Urinary bladder (tissue), 4 donors: Measurements from ENCODE around the gene ATXN3. TPM values are rescaled to one million over a fixed set of nuclear protein-coding genes. Genes with fewer than 3 reads are reported as not detected.
A peak's percentile ranks its signal among the peaks of the same experiment; 100 is the strongest.
"Not testable (repeated sequence)": the region's sequence is repeated elsewhere in the genome, so short reads cannot be mapped to it uniquely, and the experiment has no call there.

Experiments used
- DNase-seq: peaks from one replicate; pipeline ENCODE4 v3.0.0-alpha.2; 2015; ENCODE audit errors: extremely low spot score
- H3K27ac ChIP-seq: one replicate; pipeline ENCODE4 v1.5.1; 2013; ENCODE audit warnings: low read depth, mild to moderate bottlenecking, moderate library complexity
- H3K36me3 ChIP-seq: one replicate; pipeline ENCODE4 v1.6.1; 2013; ENCODE audit warnings: mild to moderate bottlenecking, moderate library complexity; ENCODE audit not compliant: insufficient read depth
- H3K4me1 ChIP-seq: one replicate; pipeline ENCODE4 v1.6.1; 2013; ENCODE audit warnings: mild to moderate bottlenecking, moderate library complexity; ENCODE audit not compliant: insufficient read depth
- H3K4me3 ChIP-seq: one replicate; pipeline ENCODE4 v1.5.1; 2013; ENCODE audit warnings: low read depth, low read length
- WGBS: extraction: QIAGEN DNeasy Blood & Tissue Kit; methylation state at CpG from one replicate; pipeline ENCODE4 v1.1.7; 2013; 5-methylcytosine and 5-hydroxymethylcytosine counted together
- polyA plus RNA-seq: library from polyadenylated mRNA; stranded (reverse); fragments of 200-250 nt; gene quantifications from one replicate; pipeline ENCODE4 v1.2.3, GENCODE V29; 2013
- total RNA-seq: library from RNA; depleted of rRNA; stranded (reverse); fragments of >200 nt; gene quantifications from one replicate; pipeline ENCODE4 v1.2.3, GENCODE V29; 2014
- donor health status: healthy with polysubstance abuse.
- donor health status: healthy.

Gene ATXN3
- total and polyA plus RNA-seq, 2 donors, result 14.9 to 68.0 TPM

DNA sequence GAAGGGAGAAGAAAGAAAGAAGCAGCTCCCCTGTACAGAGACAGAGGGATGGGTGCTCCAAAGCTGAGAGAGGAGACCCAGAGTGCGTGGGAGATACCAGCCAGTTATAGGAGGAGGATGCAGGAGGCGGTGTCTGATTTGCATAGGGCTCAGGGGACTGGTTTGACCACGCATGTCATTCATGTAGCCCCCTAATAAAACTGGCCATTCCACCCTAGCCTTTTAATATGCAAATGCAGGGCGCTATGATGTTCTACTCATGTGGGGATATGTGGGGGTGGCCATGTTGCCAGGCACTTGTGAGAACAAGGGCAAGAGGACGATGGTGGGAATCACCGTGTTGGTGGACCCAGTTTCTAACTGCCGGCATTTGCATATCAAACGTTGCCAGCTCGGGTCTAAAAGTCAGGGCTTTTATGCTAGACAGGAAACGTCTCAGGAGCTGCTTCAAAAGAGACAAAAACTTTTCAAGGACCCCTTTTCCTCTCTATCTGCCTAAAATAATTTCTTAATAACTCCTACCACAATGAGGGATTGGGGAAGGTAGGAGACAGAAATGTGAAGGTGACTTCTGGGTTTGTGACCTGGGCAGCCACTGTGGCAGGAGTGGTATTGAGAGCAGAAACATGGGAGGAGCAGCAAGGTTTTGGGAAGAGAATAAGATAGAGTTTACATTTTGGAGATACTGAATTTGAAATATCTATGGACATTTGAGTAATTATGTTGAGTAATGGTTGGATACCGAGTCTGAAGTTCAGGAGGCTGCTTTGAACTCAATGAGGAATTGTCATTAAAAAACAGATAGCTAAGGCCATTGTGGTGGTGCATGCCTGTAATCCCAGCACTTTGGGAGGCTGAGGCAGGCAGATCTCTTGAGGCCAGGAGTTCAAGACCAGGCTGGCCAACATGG is 2.2 kb upstream of the ATXN3 start:
- Histone ChIP-seq H3K36me3 (no peaks in the 10 kb centered on the region), H3K27ac (no peak overlapping the region), H3K4me3 (no peak overlapping the region), H3K4me1 (no peaks in the 10 kb centered on the region)
- no peak for DNase-seq
- WGBS, result 17% methylated on average over 11 of the region's 11 CpGs

DNA sequence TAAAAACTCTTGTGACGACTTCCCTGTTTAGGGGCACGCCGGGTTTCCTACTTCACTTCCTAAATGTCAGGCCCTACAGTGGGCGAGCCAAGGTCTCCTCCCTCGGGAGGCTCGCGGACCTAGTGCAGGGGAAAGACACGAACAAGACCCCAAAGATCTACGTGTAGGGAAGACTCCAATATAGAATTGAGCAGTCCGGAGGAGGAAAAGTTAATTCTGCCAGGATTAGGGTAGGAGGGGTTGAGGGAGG is 564 bp downstream of the ATXN3 start:
- under 1% methylated on average over 10 of the region's 10 CpGs for WGBS
- peak overlapping the region; percentile 77 for H3K4me3 ChIP-seq
- peaks cover 2% of the 10 kb centered on the region for H3K4me1 ChIP-seq
- H3K27ac ChIP-seq, result peak overlapping the region; percentile 95
- peak; percentile 51 for DNase-seq
- H3K36me3 ChIP-seq, result no peaks in the 10 kb centered on the region

DNA sequence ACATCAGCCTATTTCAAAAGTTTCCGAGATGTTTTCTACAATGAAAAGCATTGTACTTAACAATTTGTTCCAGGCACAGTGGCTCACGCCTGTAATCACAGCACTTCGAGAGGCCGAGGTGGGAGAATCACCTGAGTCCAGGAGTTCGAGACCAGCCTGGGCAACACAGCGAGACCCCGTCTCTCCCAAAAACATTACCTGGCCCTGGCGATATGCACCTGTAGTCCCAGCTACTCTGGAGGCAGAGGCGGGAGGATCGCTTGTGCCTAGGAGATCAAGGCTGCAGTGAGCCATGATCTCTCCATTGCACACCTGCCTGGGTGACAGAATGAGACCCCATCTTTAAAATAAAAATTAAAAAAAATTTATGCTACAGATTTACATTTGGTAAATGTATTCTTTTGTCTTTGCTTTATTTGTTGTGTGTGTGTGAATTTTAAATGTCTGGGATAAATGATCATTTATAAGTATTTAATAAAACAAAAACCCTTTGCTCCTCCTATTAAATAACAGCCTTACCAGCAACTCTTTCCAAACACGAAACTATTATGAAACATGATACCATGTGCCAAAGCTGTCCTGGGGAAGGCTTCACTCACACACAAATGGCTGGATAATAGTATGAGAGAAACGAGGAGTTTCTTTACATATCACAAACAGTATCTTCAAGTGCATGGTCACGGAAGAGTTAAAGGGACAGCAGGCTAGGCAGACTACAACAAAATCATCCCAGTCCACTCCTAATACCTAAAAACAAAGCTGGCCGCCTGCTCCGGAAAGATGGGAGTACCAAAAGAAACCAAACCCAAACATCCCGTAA is 1.1 kb downstream of the ATXN3 start:
- H3K4me1 ChIP-seq, result peaks cover 2% of the 10 kb centered on the region
- peak overlapping the region; percentile 95 for H3K27ac ChIP-seq
- no peaks in the 10 kb centered on the region for H3K36me3 ChIP-seq
- peak overlapping the region; percentile 77 for H3K4me3 ChIP-seq
- DNase-seq, result no peak
- 50% methylated on average over 16 of the region's 16 CpGs for WGBS

DNA sequence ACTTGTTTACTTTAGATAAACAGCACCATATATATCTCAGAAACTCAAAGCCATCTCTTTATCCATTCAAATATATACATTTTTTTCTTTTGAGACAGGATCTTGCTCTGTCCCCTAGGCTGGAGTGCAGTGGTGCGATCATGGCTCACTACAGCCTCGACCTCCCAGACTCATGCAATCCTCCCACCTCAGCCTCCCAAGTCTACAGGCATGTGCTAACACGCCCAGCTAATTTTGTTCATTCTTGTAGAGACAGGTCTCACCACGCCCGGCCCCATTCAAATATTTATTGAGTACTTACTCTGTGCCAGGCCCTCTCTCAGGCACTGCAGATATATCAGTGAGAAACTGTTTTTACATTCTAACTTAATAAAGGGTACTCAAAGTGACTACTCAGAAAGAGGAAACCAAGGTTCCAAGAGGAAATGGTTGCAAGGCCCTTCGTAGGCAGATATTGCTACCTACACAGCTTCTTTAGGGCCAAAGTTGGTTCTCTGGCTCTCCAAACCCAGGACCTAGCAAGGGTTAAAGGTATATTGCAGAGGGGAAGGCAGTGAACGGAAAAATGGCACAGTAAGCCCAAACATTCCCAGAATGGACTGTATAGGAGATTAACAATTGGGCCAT is 2.9 kb downstream of the ATXN3 start:
- WGBS, result 80% methylated on average over 7 of the region's 7 CpGs

DNA sequence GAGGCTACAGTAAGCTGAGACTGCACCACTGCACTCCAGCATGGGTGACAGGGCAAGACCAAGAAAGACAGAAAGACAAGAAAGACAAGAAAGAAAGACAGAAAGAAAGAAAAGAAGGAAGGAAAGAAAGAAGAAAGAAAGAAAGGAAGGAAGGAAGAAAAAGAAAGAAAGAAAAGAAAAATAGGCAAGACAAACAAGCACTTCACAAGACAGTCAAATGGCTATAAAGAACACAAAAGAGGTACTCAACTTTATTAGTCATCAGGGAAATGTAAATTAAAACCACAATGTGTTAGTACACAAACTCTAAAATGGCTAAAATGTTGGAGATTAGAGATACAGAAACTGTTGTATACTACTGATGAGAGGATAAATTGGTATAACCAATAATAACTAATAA is 6.6 kb downstream of the ATXN3 start:
- H3K36me3 ChIP-seq, result no peaks in the 10 kb centered on the region
- peaks cover 2% of the 10 kb centered on the region for H3K4me1 ChIP-seq
- DNase-seq, result no peak
- no peak overlapping the region for H3K4me3 ChIP-seq
- H3K27ac ChIP-seq, result no peak overlapping the region

More for the DNA sequence above, 2.9 kb downstream of the ATXN3 start:
- no peak overlapping the region for H3K27ac ChIP-seq
- peaks cover 2% of the 10 kb centered on the region for H3K4me1 ChIP-seq
- H3K36me3 ChIP-seq, result no peaks in the 10 kb centered on the region
- DNase-seq, result no peak
- H3K4me3 ChIP-seq, result no peak overlapping the region

DNA sequence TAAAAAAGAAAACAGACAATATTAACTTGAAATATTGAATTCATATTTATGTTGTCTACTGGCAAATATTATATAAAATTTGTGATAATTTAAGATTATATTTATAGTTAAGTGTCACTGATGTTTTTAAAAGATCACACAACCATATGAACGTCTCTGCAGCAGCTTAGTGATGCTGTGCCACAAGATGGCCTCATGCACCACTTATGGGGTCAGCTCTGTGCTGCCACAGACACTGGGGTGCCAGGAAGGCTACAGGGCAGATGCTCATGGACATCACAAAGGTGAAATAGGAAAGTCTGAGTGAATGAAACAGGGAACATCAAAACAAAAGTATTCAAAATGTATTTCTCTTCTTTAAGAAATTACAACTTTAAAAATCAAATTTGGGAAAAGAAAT is 13.1 kb downstream of the ATXN3 start:
- Histone ChIP-seq H3K36me3 (no peaks in the 10 kb centered on the region), H3K4me1 (no peaks in the 10 kb centered on the region), H3K4me3 (no peak overlapping the region), H3K27ac (no peak overlapping the region)
- WGBS, result 33% methylated on average over 1 of the region's 1 CpG
- no peak for DNase-seq

DNA sequence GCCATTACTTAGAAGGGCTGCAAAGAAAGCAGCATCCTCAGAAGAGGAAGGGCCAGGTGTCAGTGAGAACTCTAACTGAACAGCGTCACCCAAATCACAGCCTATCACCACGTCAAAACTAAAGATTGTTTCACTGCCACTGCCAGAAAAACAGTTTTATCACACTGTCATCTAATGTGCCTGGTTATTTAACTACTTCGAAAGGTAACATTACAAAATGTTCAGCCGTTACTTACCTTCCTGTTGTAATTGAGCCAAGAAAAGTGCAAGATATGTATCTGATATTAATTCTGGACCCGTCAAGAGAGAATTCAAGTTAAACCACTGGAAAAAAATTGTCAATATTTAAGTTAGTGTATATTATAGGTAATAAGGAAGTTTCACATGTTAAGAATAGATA is 17.9 kb downstream of the ATXN3 start:
- WGBS, result 86% methylated on average over 5 of the region's 5 CpGs
- Histone ChIP-seq H3K27ac (no peak overlapping the region), H3K4me1 (no peaks in the 10 kb centered on the region), H3K36me3 (no peaks in the 10 kb centered on the region), H3K4me3 (no peak overlapping the region)
- DNase-seq, result no peak

DNA sequence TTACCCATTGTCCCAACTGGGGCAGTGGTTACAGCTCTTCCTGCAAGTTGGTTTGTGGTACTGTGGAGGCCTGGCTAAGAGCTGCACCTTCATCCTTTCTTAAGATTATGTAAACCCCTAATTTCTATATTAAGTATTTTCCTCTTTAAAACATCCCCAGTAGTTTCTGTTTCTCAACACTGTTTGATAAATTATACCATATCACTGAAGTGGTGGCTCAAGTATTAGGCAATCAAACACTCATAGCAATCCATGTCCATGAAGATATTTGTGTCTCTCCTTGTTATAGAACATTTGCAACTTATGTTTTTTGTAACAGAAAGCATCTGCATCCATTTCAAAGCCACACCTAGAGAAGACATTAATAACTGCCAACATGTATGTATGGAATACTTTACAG is 31.8 kb downstream of the ATXN3 start:
- Histone ChIP-seq H3K36me3 (no peaks in the 10 kb centered on the region), H3K27ac (no peak overlapping the region), H3K4me3 (no peak overlapping the region), H3K4me1 (no peaks in the 10 kb centered on the region)
- no peak for DNase-seq

DNA sequence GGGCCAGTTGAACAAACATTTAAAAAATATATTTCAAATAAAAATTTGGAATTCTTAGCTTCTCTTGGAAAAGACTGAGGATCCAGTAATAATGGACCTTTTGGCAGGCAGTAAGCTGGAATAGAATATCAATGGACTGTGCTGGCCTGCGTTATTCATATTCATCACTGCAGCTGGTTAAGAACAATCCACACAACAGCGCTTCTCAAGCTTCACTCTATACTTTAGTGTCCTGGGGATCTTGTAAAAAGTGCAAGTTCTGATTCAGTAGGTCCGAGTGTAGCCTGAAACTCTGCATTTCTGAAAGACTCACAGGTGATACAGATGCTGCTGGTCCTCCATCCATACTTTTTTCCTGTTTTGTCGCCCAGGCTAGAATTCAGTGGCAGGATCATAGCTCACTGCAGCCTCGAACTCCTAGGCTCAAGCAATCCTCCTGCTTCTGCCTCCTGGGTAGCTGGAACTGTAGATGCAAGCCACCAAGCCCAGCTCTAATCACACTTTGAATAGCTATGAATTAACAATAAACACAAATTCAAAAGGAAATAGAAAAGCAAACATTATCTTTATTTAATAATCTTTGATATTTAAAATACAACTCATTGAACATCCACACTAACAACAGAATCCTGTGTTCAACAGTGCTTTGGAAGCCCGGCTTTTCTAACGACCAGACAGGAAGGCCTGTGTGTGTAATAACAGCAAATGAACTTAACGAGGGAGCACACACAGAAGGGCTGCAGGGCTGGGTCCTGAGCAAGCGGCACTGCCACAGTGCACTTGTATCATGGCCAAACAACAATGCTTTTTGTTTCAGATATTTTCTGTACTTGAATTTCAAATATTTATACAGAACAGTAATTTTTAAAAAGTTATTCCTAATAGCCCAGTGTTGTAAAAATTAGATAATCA is 48.1 kb downstream of the ATXN3 start:
- Histone ChIP-seq H3K27ac (no peak overlapping the region), H3K36me3 (no peaks in the 10 kb centered on the region), H3K4me1 (no peaks in the 10 kb centered on the region), H3K4me3 (no peak overlapping the region)
- DNase-seq, result no peak
- 76% methylated on average over 9 of the region's 9 CpGs for WGBS

DNA sequence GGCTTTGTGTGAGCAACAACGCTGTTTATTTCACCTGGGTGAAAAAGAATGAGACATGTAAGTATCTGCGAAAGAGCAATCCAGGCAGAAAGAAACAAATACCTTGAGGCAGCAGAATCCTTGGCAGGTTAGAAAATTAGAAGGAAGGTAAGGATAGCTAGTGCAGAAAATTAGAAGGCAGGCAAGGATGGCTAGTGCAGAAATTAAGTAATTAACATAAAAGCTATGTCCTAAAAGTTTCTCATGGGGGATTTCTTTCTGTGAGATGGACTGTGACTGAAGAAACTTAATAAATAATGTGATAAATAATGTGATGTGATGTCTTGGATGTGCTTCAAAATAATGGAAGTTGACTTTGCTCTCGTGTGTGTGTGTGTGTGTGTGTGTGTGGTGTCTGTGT is 56.6 kb downstream of the ATXN3 start:
- no peak overlapping the region for H3K27ac ChIP-seq
- H3K36me3 ChIP-seq, result no peaks in the 10 kb centered on the region
- no peak overlapping the region for H3K4me3 ChIP-seq
- DNase-seq, result no peak
- H3K4me1 ChIP-seq, result no peaks in the 10 kb centered on the region
- WGBS, result 81% methylated on average over 3 of the region's 3 CpGs

DNA sequence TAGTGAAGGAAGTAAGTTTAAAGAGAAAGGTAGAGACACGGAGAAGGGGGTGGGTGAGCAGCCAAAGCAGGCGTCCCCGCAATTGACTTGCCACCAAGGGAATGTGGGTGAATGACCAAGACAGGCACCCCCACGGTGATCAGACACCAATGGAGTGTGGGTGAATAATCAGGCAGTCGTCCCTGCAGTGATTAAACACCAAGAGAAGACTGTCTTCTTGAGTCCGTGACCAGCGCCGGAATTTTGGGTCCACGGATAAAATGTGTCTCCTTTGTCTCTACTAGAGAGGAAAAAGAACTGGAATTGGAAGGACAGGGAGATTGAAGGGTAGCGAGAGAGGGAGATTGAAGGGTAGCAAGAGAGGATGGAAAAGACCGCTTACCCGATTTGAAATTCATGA is 57.2 kb downstream of the ATXN3 start:
- H3K27ac ChIP-seq, H3K4me3 ChIP-seq, H3K36me3 ChIP-seq, DNase-seq, H3K4me1 ChIP-seq: not testable (repeated sequence)
- WGBS, result 98% methylated on average over 12 of the region's 12 CpGs

DNA sequence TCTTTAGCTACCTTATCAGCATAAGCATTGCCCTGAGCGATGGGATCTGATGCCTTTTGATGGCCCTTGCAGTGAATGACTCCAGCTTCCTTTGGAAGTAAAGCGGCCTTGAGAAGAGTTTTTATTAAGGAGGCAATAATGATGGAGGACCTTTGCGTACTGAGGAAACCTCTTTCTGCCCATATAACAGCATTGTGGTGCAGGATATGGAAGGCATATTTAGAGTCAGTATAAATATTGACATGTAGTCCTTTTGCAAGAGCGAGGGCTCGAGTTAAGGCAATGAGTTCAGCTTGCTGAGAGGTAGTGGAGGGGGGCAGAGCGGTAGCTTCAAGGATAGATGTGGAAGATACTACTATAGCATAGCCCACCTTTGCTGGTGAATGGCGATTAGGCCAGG is 60.5 kb downstream of the ATXN3 start:
- not testable (repeated sequence) for H3K4me1 ChIP-seq, H3K36me3 ChIP-seq, H3K4me3 ChIP-seq, H3K27ac ChIP-seq, DNase-seq
- 92% methylated on average over 7 of the region's 7 CpGs for WGBS

DNA sequence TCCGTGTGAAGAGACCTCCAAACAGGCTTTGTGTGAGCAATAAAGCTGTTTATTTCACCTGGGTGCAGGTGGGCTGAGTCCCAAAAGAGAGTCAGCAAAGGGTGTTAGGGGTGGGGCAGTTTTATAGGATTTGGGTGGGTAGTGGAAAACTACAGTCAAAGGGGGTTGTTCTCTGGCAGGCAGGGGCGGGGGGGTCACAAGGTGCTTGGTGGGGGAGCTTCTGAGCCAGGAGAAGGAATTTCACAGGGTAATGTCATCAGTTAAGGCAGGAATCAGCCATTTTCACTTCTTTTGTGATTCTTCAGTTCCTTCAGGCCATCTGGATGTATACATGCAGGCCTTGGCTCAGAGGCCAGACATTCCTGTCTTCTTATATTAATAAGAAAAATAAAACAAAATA is 64.6 kb downstream of the ATXN3 start:
- H3K36me3 ChIP-seq, H3K4me1 ChIP-seq, H3K4me3 ChIP-seq, H3K27ac ChIP-seq, DNase-seq: not testable (repeated sequence)
- WGBS, result 84% methylated on average over 2 of the region's 2 CpGs
